NCI-H2107 treated with DMSO at 0.1 percent for 48 hours (cell line): Measurements from ENCODE around the gene DMRT1.
"Not testable (repeated sequence)": the region's sequence is repeated elsewhere in the genome, so short reads cannot be mapped to it uniquely, and the experiment has no call there.

Source experiments
- DNase-seq: peaks from one replicate; lab custom pipeline; 2025; ENCODE audit not compliant: unreplicated experiment; lab: John Stamatoyannopoulos, UW

Gene DMRT1

GRCh38 chr9:859251-859650 is 17.8 kb downstream of the DMRT1 start:
- no peak for DNase-seq

- no peak for DNase-seq
Measured at GRCh38 chr9:860706-861105, 19.2 kb downstream of the DMRT1 start.

GRCh38 chr9:861525-861924 is 20.0 kb downstream of the DMRT1 start:
- not testable (repeated sequence) for DNase-seq

- no peak for DNase-seq
Measured at GRCh38 chr9:875119-875962, 33.8 kb downstream of the DMRT1 start.

- no peak for DNase-seq
Measured at GRCh38 chr9:876425-876824, 34.9 kb downstream of the DMRT1 start.

- DNase-seq = no peak
Measured at GRCh38 chr9:878239-878638, 36.7 kb downstream of the DMRT1 start.

GRCh38 chr9:880725-881124 is 39.2 kb downstream of the DMRT1 start:
- DNase-seq = no peak

GRCh38 chr9:882416-882924 is 41.0 kb downstream of the DMRT1 start:
- DNase-seq = no peak

GRCh38 chr9:883011-883410 is 41.5 kb downstream of the DMRT1 start:
- no peak for DNase-seq

GRCh38 chr9:886886-887285 is 45.4 kb downstream of the DMRT1 start:
- DNase-seq = no peak

- DNase-seq = no peak
Measured at GRCh38 chr9:892123-892522, 50.6 kb downstream of the DMRT1 start.

- DNase-seq = no peak
Measured at GRCh38 chr9:893115-893514, 51.6 kb downstream of the DMRT1 start.

GRCh38 chr9:893843-894420 is 52.4 kb downstream of the DMRT1 start:
- peak; percentile 56 for DNase-seq

GRCh38 chr9:899440-900184 is 58.1 kb downstream of the DMRT1 start:
- no peak for DNase-seq

- DNase-seq = no peak
Measured at GRCh38 chr9:903886-904285, 62.4 kb downstream of the DMRT1 start.

GRCh38 chr9:905906-906305 is 64.4 kb downstream of the DMRT1 start:
- no peak for DNase-seq

- no peak for DNase-seq
Measured at GRCh38 chr9:908536-909205, 67.2 kb downstream of the DMRT1 start.

GRCh38 chr9:911005-911404 is 69.5 kb downstream of the DMRT1 start:
- DNase-seq = no peak

GRCh38 chr9:912776-913175 is 71.3 kb downstream of the DMRT1 start:
- no peak for DNase-seq

- DNase-seq = not testable (repeated sequence)
Measured at GRCh38 chr9:913526-913925, 72.0 kb downstream of the DMRT1 start.

GRCh38 chr9:917730-918129 is 76.2 kb downstream of the DMRT1 start:
- no peak for DNase-seq
